HepG2 (cell line): Measurements from ENCODE around the gene ATP2B2. TPM values are rescaled to one million over a fixed set of nuclear protein-coding genes. Genes with fewer than 3 reads are reported as not detected.

Source experiments
- ATAD3A ChIP-seq: sonication (generic); formaldehyde crosslinking; IDR thresholded peaks from 2 replicates; pipeline ENCODE4 v1.4.0; 2020; ENCODE audit warnings: missing genetic modification reagents
- DR1 ChIP-seq: sonication (generic); formaldehyde crosslinking; IDR thresholded peaks from 2 replicates; pipeline ENCODE4 v1.8.0; 2021; ENCODE audit warnings: mild to moderate bottlenecking, missing genetic modification reagents, inconsistent platforms
- FOXJ3 ChIP-seq: sonication (generic); formaldehyde crosslinking; IDR thresholded peaks from 2 replicates; pipeline ENCODE4 v1.4.0; 2020; ENCODE audit warnings: missing genetic modification reagents, mild to moderate bottlenecking, borderline replicate concordance
- FOXP1 ChIP-seq, 2 experiments: fragments of 450-650 bp in 1 of 2; IDR thresholded peaks; 2 replicates each; pipeline ENCODE4 v1.6.1; 2017 to 2018; ENCODE audit warnings: antibody characterized with exemption in 1 of 2
- MAF1 ChIP-seq: sonication (generic); formaldehyde crosslinking; IDR thresholded peaks from 2 replicates; pipeline ENCODE4 v1.5.0; 2020; ENCODE audit warnings: missing genetic modification reagents, borderline replicate concordance
- NONO ChIP-seq, 2 experiments: fragments of 450-650 bp in 1 of 2; sonication (generic) in 1 of 2; formaldehyde crosslinking in 1 of 2; IDR thresholded peaks in 1 of 2; conservative IDR thresholded peaks in 1 of 2; 2 replicates each; pipeline versions ENCODE4 v1.6.1 to v1.8.0; 2017 to 2022; ENCODE audit warnings: mild to moderate bottlenecking in 1 of 2, missing genetic modification reagents in 1 of 2, moderate library complexity in 1 of 2
- TEAD2 ChIP-seq: sonication (generic); formaldehyde crosslinking; IDR thresholded peaks from 2 replicates; pipeline ENCODE4 v1.9.0; 2021; ENCODE audit warnings: missing genetic modification reagents
- ZBTB8A ChIP-seq: sonication (generic); formaldehyde crosslinking; IDR thresholded peaks from 2 replicates; pipeline ENCODE4 v1.4.0; 2020; ENCODE audit warnings: mild to moderate bottlenecking, low read depth, missing genetic modification reagents, borderline replicate concordance
- ZFP37 ChIP-seq: sonication (generic); formaldehyde crosslinking; IDR thresholded peaks from 2 replicates; pipeline ENCODE4 v1.4.0; 2020; ENCODE audit warnings: missing genetic modification reagents, borderline replicate concordance
- ZMYM3 ChIP-seq: sonication (generic); formaldehyde crosslinking; IDR thresholded peaks from 2 replicates; pipeline ENCODE4 v1.5.1; 2020; ENCODE audit warnings: mild to moderate bottlenecking, missing genetic modification reagents
- ZNF350 ChIP-seq: sonication (generic); formaldehyde crosslinking; IDR thresholded peaks from 2 replicates; pipeline ENCODE4 v1.4.0; 2020; ENCODE audit warnings: mild to moderate bottlenecking, low read depth, missing genetic modification reagents, borderline replicate concordance
- ZNF569 ChIP-seq: sonication (generic); formaldehyde crosslinking; IDR thresholded peaks from 2 replicates; pipeline ENCODE4 v1.5.0; 2020; ENCODE audit warnings: mild to moderate bottlenecking, missing genetic modification reagents, moderate library complexity, borderline replicate concordance
- ZSCAN21 ChIP-seq: sonication (generic); formaldehyde crosslinking; IDR thresholded peaks from 2 replicates; pipeline ENCODE4 v1.8.0; 2022; ENCODE audit warnings: mild to moderate bottlenecking, missing genetic modification reagents, moderate library complexity, borderline replicate concordance
- ZSCAN31 ChIP-seq: sonication (generic); formaldehyde crosslinking; IDR thresholded peaks from 2 replicates; pipeline ENCODE4 v1.5.0; 2020; ENCODE audit warnings: low read depth, mild to moderate bottlenecking, missing genetic modification reagents
- polyA plus RNA-seq, 8 experiments: library from polyadenylated mRNA; depleted of rRNA in 3 of 8; stranded (reverse) in 7 of 8; unstranded in 1 of 8; fragments of >200 nt; fragmentation: Illumina TruSeq in 4 of 8; extraction: Trizol in 4 of 8; gene quantifications; 2 replicates each; pipeline versions ENCODE4 v1.2.1 to v1.2.3, GENCODE V29; 2011 to 2016; ENCODE audit warnings: low read depth in 4 of 8, missing spikeins in 1 of 8, mixed read lengths in 1 of 8; ENCODE audit not compliant: insufficient read depth in 1 of 8
- total RNA-seq, 5 experiments: library from RNA; depleted of rRNA; stranded (reverse); fragments of >200 nt; fragmentation: Illumina TruSeq; extraction: Trizol; gene quantifications; 2 replicates each; pipeline ENCODE4 v1.2.3, GENCODE V29; 2016; ENCODE audit warnings: low read depth in 1 of 5
- TF ChIP-seq, protein P1 (sequence below): sonication (generic); formaldehyde crosslinking; IDR thresholded peaks from 2 replicates; pipeline ENCODE4 v1.5.1; 2020; ENCODE audit warnings: mild to moderate bottlenecking, missing genetic modification reagents, borderline replicate concordance
- TF ChIP-seq, protein P2 (sequence below): IDR thresholded peaks from 2 replicates; pipeline ENCODE4 v1.6.1; 2012; ENCODE audit warnings: low read depth, low read length, improper control_type of control experiment
- TF ChIP-seq, protein P3 (sequence below): sonication (generic); formaldehyde crosslinking; conservative IDR thresholded peaks from 2 replicates; pipeline ENCODE4 v1.4.0; 2020; ENCODE audit warnings: missing genetic modification reagents
- TF ChIP-seq, protein P4 (sequence below): sonication (generic); formaldehyde crosslinking; conservative IDR thresholded peaks from 2 replicates; pipeline ENCODE4 v1.4.0; 2020; ENCODE audit warnings: mild to moderate bottlenecking, missing genetic modification reagents, moderate library complexity

ATP2B2 gene
- total and polyA plus RNA-seq, 2 of the 13 experiments (the other 11 are each of a cell fraction or from before 2014, with no cell fraction given): 1.5 to 2.3 TPM

DNA sequence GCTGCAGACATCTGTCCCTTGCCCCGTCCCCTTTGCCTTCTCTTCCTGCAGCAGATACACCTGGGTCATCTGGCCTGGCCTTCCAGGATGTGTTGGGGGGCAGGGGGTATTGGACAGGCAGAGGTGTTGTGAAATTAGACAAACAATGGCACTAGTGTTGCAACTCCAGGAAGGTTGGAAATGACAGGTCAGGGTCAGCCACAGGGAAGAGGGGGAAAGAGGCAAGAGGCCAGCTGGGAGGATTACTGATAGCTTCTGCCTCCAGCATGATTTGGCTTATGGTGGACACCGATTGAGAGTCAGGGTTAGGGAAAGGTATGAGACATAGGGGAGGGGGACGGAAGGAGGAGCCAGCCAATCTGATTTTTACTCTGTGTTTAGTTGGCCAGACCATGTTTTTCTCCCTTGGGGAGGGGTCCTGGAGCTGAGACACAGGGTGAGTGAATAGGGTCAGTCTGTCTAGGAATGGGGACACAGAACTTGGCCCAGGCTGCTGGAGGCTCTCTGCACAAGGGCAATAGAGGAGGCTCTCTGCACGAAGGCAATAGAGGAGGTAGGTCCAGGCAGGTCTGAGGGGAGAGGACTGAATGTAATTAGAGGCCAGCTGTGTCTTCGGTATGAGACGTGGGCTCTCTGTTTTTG, 3.4 kb upstream of the ATP2B2 start (continued):
- no peak for TF ChIP-seq ZNF569
- TF ChIP-seq DR1 (CRISPR knock-in tag): no peak
- no peak for TF ChIP-seq NONO (IDR thresholded peaks at IDR 0.05)
- peak; percentile 95 for TF ChIP-seq NONO (CRISPR knock-in tag; conservative IDR thresholded peaks at IDR 0.05)
- no peak for TF ChIP-seq ATAD3A
- TF ChIP-seq, protein P1, sequence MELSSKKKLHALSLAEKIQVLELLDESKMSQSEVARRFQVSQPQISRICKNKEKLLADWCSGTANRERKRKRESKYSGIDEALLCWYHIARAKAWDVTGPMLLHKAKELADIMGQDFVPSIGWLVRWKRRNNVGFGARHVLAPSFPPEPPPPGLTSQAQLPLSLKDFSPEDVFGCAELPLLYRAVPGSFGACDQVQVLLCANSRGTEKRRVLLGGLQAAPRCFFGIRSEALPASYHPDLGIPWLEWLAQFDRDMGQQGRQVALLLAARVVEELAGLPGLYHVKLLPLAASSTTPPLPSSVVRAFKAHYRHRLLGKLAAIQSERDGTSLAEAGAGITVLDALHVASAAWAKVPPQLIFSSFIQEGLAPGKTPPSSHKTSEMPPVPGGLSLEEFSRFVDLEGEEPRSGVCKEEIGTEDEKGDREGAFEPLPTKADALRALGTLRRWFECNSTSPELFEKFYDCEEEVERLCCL (CRISPR knock-in tag): 0 out of 2 replicates have a peak, but pooled peaks have one; percentile 38
- peak; percentile 81; the same call in 1 of the 2 replicates for TF ChIP-seq FOXJ3 (CRISPR knock-in tag)
- TF ChIP-seq MAF1 (CRISPR knock-in tag): no peak
- peak; percentile 97 for TF ChIP-seq ZNF350 (CRISPR knock-in tag)
- TF ChIP-seq, protein P2, sequence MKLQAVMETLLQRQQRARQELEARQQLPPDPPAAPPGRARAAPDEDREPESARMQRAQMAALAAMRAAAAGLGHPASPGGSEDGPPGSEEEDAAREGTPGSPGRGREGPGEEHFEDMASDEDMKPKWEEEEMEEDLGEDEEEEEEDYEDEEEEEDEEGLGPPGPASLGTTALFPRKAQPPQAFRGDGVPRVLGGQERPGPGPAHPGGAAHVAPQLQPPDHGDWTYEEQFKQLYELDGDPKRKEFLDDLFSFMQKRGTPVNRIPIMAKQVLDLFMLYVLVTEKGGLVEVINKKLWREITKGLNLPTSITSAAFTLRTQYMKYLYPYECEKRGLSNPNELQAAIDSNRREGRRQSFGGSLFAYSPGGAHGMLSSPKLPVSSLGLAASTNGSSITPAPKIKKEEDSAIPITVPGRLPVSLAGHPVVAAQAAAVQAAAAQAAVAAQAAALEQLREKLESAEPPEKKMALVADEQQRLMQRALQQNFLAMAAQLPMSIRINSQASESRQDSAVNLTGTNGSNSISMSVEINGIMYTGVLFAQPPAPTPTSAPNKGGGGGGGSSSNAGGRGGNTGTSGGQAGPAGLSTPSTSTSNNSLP: peak; percentile 59; the same call in 1 of the 2 replicates
- peak; percentile 98 for TF ChIP-seq ZMYM3 (CRISPR knock-in tag)
- TF ChIP-seq FOXP1 (IDR thresholded peaks at IDR 0.05): peak; percentile 60; the same call in 1 of the 2 replicates
- TF ChIP-seq FOXP1 (CRISPR knock-in tag; IDR thresholded peaks at IDR 0.05): peak; percentile 93
- peak; percentile 93; the same call in 1 of the 2 replicates for TF ChIP-seq ZSCAN21
- peak; percentile 87 for TF ChIP-seq ZSCAN31 (CRISPR knock-in tag)
- TF ChIP-seq TEAD2 (CRISPR knock-in tag): no peak
- TF ChIP-seq, protein P3, sequence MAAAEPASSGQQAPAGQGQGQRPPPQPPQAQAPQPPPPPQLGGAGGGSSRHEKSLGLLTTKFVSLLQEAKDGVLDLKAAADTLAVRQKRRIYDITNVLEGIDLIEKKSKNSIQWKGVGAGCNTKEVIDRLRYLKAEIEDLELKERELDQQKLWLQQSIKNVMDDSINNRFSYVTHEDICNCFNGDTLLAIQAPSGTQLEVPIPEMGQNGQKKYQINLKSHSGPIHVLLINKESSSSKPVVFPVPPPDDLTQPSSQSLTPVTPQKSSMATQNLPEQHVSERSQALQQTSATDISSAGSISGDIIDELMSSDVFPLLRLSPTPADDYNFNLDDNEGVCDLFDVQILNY (CRISPR knock-in tag): no peak
- no peak for TF ChIP-seq ZBTB8A
- TF ChIP-seq, protein P4, sequence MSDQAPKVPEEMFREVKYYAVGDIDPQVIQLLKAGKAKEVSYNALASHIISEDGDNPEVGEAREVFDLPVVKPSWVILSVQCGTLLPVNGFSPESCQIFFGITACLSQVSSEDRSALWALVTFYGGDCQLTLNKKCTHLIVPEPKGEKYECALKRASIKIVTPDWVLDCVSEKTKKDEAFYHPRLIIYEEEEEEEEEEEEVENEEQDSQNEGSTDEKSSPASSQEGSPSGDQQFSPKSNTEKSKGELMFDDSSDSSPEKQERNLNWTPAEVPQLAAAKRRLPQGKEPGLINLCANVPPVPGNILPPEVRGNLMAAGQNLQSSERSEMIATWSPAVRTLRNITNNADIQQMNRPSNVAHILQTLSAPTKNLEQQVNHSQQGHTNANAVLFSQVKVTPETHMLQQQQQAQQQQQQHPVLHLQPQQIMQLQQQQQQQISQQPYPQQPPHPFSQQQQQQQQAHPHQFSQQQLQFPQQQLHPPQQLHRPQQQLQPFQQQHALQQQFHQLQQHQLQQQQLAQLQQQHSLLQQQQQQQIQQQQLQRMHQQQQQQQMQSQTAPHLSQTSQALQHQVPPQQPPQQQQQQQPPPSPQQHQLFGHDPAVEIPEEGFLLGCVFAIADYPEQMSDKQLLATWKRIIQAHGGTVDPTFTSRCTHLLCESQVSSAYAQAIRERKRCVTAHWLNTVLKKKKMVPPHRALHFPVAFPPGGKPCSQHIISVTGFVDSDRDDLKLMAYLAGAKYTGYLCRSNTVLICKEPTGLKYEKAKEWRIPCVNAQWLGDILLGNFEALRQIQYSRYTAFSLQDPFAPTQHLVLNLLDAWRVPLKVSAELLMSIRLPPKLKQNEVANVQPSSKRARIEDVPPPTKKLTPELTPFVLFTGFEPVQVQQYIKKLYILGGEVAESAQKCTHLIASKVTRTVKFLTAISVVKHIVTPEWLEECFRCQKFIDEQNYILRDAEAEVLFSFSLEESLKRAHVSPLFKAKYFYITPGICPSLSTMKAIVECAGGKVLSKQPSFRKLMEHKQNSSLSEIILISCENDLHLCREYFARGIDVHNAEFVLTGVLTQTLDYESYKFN (CRISPR knock-in tag): peak; percentile 99
- TF ChIP-seq ZFP37 (CRISPR knock-in tag): 0 out of 2 replicates have a peak, but pooled peaks have one; percentile 64
